K562 (cell line): ENCODE data around the gene CHRNA3. TPM values are rescaled to one million over a fixed set of nuclear protein-coding genes. Genes with fewer than 3 reads are reported as not detected.

Experiments used
- ATAC-seq: fragments of 200-7000 bp; cut with Tn5 transposase; 3 replicates; pipeline ENCODE4 v1.9.1; 2020; ENCODE audit warnings: moderate library complexity
- BruUV-seq: library from RNA; stranded (reverse); fragments of 400-500 nt; replicated peaks from 2 replicates; lab custom pipeline; 2021; lab: Mats Ljungman, UMichigan
- CTCF ChIA-PET: fragments of 300-600 bp; formaldehyde crosslinking; extraction: SDS; loops from one replicate; lab custom pipeline; 2021; ENCODE audit warnings: low intra/inter-chr PET ratio; lab: Yijun Ruan, JAX
- POLR2A ChIA-PET: fragments of 300-600, 350-650 bp; sonication (Branson Sonifier 250); formaldehyde crosslinking; extraction: SDS; loops from one replicate; lab custom pipeline; 2021; ENCODE audit warnings: antibody characterized with exemption, inconsistent platforms; lab: Yijun Ruan, JAX
- DNase-seq, 4 experiments: peaks; one replicate each; pipeline versions ENCODE4 v3.0.0 to v3.0.0-alpha.2; 2011 to 2018; ENCODE audit warnings: low spot score in 3 of 4, mixed read lengths in 3 of 4; ENCODE audit errors: extremely low read depth in 1 of 4
- FAIRE-seq: peaks from 2 replicates; lab custom pipeline; 2011; peaks lifted over from hg19 to GRCh38; lab: Jason Lieb, UNC
- H2AFZ ChIP-seq: 2 replicates; pipeline ENCODE4 v1.6.0; 2011; ENCODE audit warnings: low read depth, low read length, control low read depth, inconsistent platforms
- H3K27ac ChIP-seq: fragments of 200-600 bp; 3 replicates; pipeline ENCODE4 v1.8.0; 2011; ENCODE audit warnings: low read depth, mild to moderate bottlenecking, control low read depth, inconsistent platforms, low read length, moderate library complexity, mixed read lengths; ENCODE audit errors: extremely low read depth
- H3K27me3 ChIP-seq, 2 experiments: fragments of 300-600 bp in 1 of 2; 2 replicates in 1 of 2; 3 replicates in 1 of 2; pipeline versions ENCODE4 v1.6.0 to v1.8.0; 2011; ENCODE audit warnings: inconsistent platforms in 2 of 2, low read length in 2 of 2, mild to moderate bottlenecking in 1 of 2, mixed read lengths in 1 of 2, moderate library complexity in 1 of 2; ENCODE audit not compliant: control insufficient read depth in 2 of 2, insufficient read depth in 2 of 2
- H3K36me3 ChIP-seq: fragments of 300-600 bp; 3 replicates; pipeline ENCODE4 v1.8.0; 2011; ENCODE audit warnings: mild to moderate bottlenecking, low read length, inconsistent platforms; ENCODE audit not compliant: control insufficient read depth, insufficient read depth
- H3K4me1 ChIP-seq, 2 experiments: fragments of 200-600 bp in 1 of 2; replicated peaks in 1 of 2; 2 replicates in 1 of 2; 3 replicates in 1 of 2; pipeline versions ENCODE4 v1.5.1 to v1.8.0; 2011; ENCODE audit warnings: inconsistent platforms in 2 of 2, low read length in 2 of 2, mild to moderate bottlenecking in 1 of 2, mixed read lengths in 1 of 2, moderate library complexity in 1 of 2; ENCODE audit not compliant: control insufficient read depth in 2 of 2, insufficient read depth in 2 of 2
- H3K4me2 ChIP-seq: 2 replicates; pipeline ENCODE4 v1.6.1; 2011; ENCODE audit warnings: low read length, control low read depth, inconsistent platforms, mixed read lengths; ENCODE audit not compliant: insufficient read depth
- H3K4me3 ChIP-seq: fragments of 200-600 bp; sonication (generic), shearing (Covaris generic); 2 replicates; pipeline ENCODE4 v1.5.1; 2016; ENCODE audit warnings: control low read depth, inconsistent platforms
- H3K79me2 ChIP-seq: fragments of 200-600 bp; 3 replicates; pipeline ENCODE4 v1.8.0; 2011; ENCODE audit warnings: low read length, inconsistent platforms; ENCODE audit not compliant: control insufficient read depth, insufficient read depth
- H3K9ac ChIP-seq, 2 experiments: 2 replicates each; pipeline versions ENCODE4 v1.6.0 to v1.6.1; 2011; ENCODE audit warnings: low read depth in 2 of 2, low read length in 2 of 2, control low read depth in 1 of 2, inconsistent platforms in 1 of 2, mild to moderate bottlenecking in 1 of 2, mixed read lengths in 1 of 2; ENCODE audit not compliant: insufficient read depth in 1 of 2
- H3K9me1 ChIP-seq: one replicate; pipeline ENCODE4 v1.6.0; 2011; ENCODE audit warnings: inconsistent platforms, mild to moderate bottlenecking, low read length, moderate library complexity; ENCODE audit not compliant: control insufficient read depth, insufficient read depth
- H3K9me3 ChIP-seq: replicated peaks from 2 replicates; pipeline ENCODE4 v1.5.1; 2011; ENCODE audit warnings: low read depth, low read length, inconsistent platforms; ENCODE audit not compliant: control insufficient read depth, insufficient read depth
- H4K20me1 ChIP-seq: replicated peaks from 2 replicates; pipeline ENCODE4 v1.6.1; 2011; ENCODE audit warnings: low read length, inconsistent platforms, mixed read lengths; ENCODE audit not compliant: control insufficient read depth, insufficient read depth
- TSHZ1 ChIP-seq: fragments of 250-450 bp; sonication (Bioruptor Pico); IDR thresholded peaks from 2 replicates; pipeline ENCODE4 v1.4.0; 2020; ENCODE audit warnings: mild to moderate bottlenecking, moderate library complexity
- WGBS: fragments of 100-300 bp; shearing (Covaris generic); methylation state at CpG from one replicate; pipeline ENCODE4 v1.1.6; 2016; ENCODE audit warnings: low coverage, mixed read lengths; ENCODE audit not compliant: insufficient coverage; ENCODE audit errors: missing lambda C conversion rate; 5-methylcytosine and 5-hydroxymethylcytosine counted together
- in situ Hi-C: fragments of 300-500 bp; cut with MboI; formaldehyde crosslinking; loops from 4 replicates; pipeline ENCODE4 v1.15.0; 2018; ENCODE audit warnings: inconsistent platforms, mixed read lengths
- intact Hi-C: fragments of 100-400 bp; cut with micrococcal nuclease; formaldehyde crosslinking; loops from 2 replicates; pipeline ENCODE4 v1.14.2; 2022
- polyA plus RNA-seq, 8 experiments: library from polyadenylated mRNA; depleted of rRNA in 4 of 8; stranded (reverse) in 5 of 8; unstranded in 3 of 8; fragments of >200 nt; fragmentation: Nextera tagmentation in 2 of 8; fragmentation: Illumina TruSeq in 1 of 8; extraction: Ambion mirVana in 2 of 8; extraction: Trizol in 1 of 8; gene quantifications; 2 replicates each; pipeline versions ENCODE4 v1.2.1 to v1.2.3, GENCODE V29; 2011 to 2014; ENCODE audit warnings: inconsistent platforms in 1 of 8, missing spikeins in 1 of 8
- total RNA-seq, 7 experiments: library from RNA; depleted of rRNA in 6 of 7; stranded (reverse); fragments of >200 nt in 6 of 7; fragmentation: Illumina TruSeq in 2 of 7; extraction: Trizol in 2 of 7; gene quantifications; 2 replicates each; pipeline versions ENCODE4 v1.2.1 to v1.2.3, GENCODE V29; 2011 to 2021; ENCODE audit warnings: low replicate concordance in 1 of 7
- TF ChIP-seq, protein P1 (sequence below), 3 experiments: IDR thresholded peaks in 2 of 3; conservative IDR thresholded peaks in 1 of 3; 2 replicates each; pipeline ENCODE4 v1.5.1; 2011 to 2012; ENCODE audit warnings: low read length in 3 of 3, mild to moderate bottlenecking in 3 of 3, control low read depth in 2 of 3, improper control_type of control experiment in 1 of 3, inconsistent platforms in 1 of 3, low read depth in 1 of 3, mixed read lengths in 1 of 3, moderate library complexity in 1 of 3; ENCODE audit not compliant: insufficient read depth in 2 of 3

The CHRNA3 gene
- total and polyA plus RNA-seq, 9 of the 15 experiments (the other 6 are each of a cell fraction or from before 2014, with no cell fraction given): 0.01 TPM; not detected in 8

GRCh38 chr15:78620021-78620526 lies 722 bp downstream of the CHRNA3 start:
- no peaks in the 10 kb centered on the region for H3K79me2 ChIP-seq
- H3K27me3 ChIP-seq: peaks cover 28 to 47% of the 10 kb centered on the region in 2 experiments
- DNase-seq: no peak
- no peak for TF ChIP-seq TSHZ1 (CRISPR knock-in tag)
- TF ChIP-seq, protein P1, sequence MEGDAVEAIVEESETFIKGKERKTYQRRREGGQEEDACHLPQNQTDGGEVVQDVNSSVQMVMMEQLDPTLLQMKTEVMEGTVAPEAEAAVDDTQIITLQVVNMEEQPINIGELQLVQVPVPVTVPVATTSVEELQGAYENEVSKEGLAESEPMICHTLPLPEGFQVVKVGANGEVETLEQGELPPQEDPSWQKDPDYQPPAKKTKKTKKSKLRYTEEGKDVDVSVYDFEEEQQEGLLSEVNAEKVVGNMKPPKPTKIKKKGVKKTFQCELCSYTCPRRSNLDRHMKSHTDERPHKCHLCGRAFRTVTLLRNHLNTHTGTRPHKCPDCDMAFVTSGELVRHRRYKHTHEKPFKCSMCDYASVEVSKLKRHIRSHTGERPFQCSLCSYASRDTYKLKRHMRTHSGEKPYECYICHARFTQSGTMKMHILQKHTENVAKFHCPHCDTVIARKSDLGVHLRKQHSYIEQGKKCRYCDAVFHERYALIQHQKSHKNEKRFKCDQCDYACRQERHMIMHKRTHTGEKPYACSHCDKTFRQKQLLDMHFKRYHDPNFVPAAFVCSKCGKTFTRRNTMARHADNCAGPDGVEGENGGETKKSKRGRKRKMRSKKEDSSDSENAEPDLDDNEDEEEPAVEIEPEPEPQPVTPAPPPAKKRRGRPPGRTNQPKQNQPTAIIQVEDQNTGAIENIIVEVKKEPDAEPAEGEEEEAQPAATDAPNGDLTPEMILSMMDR (IDR thresholded peaks at IDR 0.05 in 2 of 3, conservative IDR thresholded peaks at IDR 0.05 in 1 of 3; ENCODE audit: insufficient read depth in 2 of 3, low read depth in 1 of 3, low read length in 3 of 3): peak in 2 of 3 experiments; percentile 17 to 49; a peak in 2 of 6 replicates
- TF ChIP-seq, all 486 proteins: peak for 1
- H3K4me1 ChIP-seq: peaks cover 0 to 12% of the 10 kb centered on the region in 2 experiments; a peak in 1 of 5 replicates
- no peak overlapping the region for H3K4me2 ChIP-seq
- H3K27ac ChIP-seq: no peak overlapping the region
- BruUV-seq: no TSS peak
- ATAC-seq: no peak
- in situ Hi-C loops (no loop called here), intact Hi-C loops (no loop called here)
- no peaks in the 10 kb centered on the region; the same call in none of the 2 replicates for H4K20me1 ChIP-seq
- no peak overlapping the region for H2AFZ ChIP-seq
- no peaks in the 10 kb centered on the region for H3K9me1 ChIP-seq
- 12% methylated on average over 18 of the region's 41 CpGs for WGBS
- CTCF ChIA-PET: no interaction called here
- H3K9ac ChIP-seq: no peak overlapping the region
- H3K4me3 ChIP-seq: no peak overlapping the region
- no peak for FAIRE-seq
- POLR2A ChIA-PET: interaction anchor here (0.6 kb wide), 1 partner anchor 312 kb away, joined by 3 read pairs; no protein-coding TSS in a partner anchor
- H3K9me3 ChIP-seq: no peaks in the 10 kb centered on the region
- H3K36me3 ChIP-seq: no peaks in the 10 kb centered on the region
